ENCODE data around the gene RAD51D.

RAD51D gene

DNA sequence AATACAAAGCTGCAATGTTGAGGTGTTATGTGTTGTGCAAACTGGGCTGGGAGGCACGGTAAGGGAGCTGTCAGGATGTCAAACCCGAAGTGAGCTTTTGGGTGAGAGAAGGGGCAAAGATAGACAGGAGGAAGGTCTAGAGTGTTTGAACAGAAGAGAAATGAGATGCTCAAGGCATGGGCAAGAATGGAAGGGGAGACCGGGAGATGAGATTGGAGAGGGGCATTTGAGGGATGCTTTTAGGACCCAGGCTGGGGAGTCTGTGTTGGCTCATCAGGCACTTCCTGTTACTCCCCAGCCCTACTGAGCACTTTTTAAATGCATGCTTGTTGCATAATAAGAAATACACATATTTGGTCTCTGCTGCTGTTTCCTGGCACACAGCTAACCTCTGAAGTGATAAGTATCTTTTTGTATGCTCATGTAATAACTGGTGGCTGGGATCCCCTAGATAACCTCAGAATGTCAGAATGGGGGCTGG, 41.7 kb upstream of the RAD51D start:
- TF ChIP-seq ESRRG (CRISPR knock-in tag; IDR thresholded peaks at IDR 0.05), result no peak
- TF ChIP-seq TCF4 (CRISPR knock-in tag; IDR thresholded peaks at IDR 0.05; ENCODE audit: borderline replicate concordance), result no peak
- TF ChIP-seq, protein P1, sequence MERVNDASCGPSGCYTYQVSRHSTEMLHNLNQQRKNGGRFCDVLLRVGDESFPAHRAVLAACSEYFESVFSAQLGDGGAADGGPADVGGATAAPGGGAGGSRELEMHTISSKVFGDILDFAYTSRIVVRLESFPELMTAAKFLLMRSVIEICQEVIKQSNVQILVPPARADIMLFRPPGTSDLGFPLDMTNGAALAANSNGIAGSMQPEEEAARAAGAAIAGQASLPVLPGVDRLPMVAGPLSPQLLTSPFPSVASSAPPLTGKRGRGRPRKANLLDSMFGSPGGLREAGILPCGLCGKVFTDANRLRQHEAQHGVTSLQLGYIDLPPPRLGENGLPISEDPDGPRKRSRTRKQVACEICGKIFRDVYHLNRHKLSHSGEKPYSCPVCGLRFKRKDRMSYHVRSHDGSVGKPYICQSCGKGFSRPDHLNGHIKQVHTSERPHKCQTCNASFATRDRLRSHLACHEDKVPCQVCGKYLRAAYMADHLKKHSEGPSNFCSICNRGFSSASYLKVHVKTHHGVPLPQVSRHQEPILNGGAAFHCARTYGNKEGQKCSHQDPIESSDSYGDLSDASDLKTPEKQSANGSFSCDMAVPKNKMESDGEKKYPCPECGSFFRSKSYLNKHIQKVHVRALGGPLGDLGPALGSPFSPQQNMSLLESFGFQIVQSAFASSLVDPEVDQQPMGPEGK (CRISPR knock-in tag; IDR thresholded peaks at IDR 0.05; ENCODE audit: borderline replicate concordance), result no peak
- no peak for TF ChIP-seq TOX (CRISPR knock-in tag; IDR thresholded peaks at IDR 0.05; ENCODE audit: borderline replicate concordance)
- TF ChIP-seq, protein P2, sequence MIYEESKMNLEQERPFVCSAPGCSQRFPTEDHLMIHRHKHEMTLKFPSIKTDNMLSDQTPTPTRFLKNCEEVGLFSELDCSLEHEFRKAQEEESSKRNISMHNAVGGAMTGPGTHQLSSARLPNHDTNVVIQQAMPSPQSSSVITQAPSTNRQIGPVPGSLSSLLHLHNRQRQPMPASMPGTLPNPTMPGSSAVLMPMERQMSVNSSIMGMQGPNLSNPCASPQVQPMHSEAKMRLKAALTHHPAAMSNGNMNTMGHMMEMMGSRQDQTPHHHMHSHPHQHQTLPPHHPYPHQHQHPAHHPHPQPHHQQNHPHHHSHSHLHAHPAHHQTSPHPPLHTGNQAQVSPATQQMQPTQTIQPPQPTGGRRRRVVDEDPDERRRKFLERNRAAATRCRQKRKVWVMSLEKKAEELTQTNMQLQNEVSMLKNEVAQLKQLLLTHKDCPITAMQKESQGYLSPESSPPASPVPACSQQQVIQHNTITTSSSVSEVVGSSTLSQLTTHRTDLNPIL (CRISPR knock-in tag; IDR thresholded peaks at IDR 0.05; ENCODE audit: low read depth), result no peak
- TF ChIP-seq ZNF565 (CRISPR knock-in tag; conservative IDR thresholded peaks at IDR 0.05; ENCODE audit: low read depth), result no peak
- TF ChIP-seq, protein P3, sequence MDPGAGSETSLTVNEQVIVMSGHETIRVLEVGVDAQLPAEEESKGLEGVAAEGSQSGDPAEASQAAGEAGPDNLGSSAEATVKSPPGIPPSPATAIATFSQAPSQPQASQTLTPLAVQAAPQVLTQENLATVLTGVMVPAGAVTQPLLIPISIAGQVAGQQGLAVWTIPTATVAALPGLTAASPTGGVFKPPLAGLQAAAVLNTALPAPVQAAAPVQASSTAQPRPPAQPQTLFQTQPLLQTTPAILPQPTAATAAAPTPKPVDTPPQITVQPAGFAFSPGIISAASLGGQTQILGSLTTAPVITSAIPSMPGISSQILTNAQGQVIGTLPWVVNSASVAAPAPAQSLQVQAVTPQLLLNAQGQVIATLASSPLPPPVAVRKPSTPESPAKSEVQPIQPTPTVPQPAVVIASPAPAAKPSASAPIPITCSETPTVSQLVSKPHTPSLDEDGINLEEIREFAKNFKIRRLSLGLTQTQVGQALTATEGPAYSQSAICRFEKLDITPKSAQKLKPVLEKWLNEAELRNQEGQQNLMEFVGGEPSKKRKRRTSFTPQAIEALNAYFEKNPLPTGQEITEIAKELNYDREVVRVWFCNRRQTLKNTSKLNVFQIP (CRISPR knock-in tag; IDR thresholded peaks at IDR 0.05; ENCODE audit: borderline replicate concordance, low read depth), result no peak
- TF ChIP-seq OSR1 (CRISPR knock-in tag; IDR thresholded peaks at IDR 0.05), result no peak
- no peak for TF ChIP-seq SNAI2 (CRISPR knock-in tag; IDR thresholded peaks at IDR 0.05)
- TF ChIP-seq ISL1 (CRISPR knock-in tag; IDR thresholded peaks at IDR 0.05), result no peak
- no peak for TF ChIP-seq CSDC2 (CRISPR knock-in tag; IDR thresholded peaks at IDR 0.05)
- TF ChIP-seq ZNF70 (CRISPR knock-in tag; IDR thresholded peaks at IDR 0.05), result no peak
- no peak for ATAC-seq

DNA sequence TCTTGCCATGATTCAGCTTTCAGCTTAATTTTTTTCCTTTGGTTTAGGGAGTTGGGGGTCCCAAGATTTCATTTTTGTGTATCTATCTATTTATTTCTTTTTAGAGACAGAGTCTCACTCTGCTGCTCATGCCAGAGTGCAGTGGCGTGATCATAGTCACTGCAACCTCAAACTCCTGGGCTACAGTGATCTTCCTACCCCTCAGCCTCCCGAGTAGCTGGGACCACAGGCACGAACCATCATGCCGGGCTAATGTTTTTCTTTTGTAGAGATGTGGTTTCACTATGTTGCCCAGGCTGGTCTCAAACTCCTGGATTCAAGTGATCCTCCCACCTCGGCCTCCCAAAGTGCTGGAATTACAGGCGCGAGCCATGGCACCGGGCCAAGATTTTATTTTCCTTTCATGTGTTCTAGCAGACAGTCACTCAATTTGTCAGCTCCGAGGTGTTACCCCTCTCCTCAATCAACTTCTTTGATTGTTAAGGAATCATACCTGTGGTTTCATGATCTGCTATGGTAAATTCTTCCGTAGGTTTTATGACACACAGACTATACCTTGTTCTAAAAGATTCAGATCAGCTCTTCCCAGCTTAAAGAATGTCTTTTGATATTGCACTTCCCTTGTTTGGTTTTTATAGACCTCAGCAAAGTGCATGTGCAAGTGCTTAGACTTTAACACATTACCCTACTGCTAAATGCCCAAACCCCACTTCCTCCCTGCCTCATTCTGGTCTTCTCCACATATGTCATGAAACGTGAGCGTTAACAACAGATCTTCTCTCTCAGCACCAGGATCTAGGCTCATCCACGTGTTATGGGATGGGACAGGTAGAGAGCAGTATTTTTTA, 40.9 kb upstream of the RAD51D start:
- TF ChIP-seq CSDC2 (CRISPR knock-in tag; IDR thresholded peaks at IDR 0.05) (no peak), BACH2 (CRISPR knock-in tag; IDR thresholded peaks at IDR 0.05; ENCODE audit: borderline replicate concordance) (no peak), ISL1 (CRISPR knock-in tag; IDR thresholded peaks at IDR 0.05) (no peak), ZFP30 (CRISPR knock-in tag; IDR thresholded peaks at IDR 0.05) (no peak), RARB (CRISPR knock-in tag; IDR thresholded peaks at IDR 0.05) (no peak)
- TF ChIP-seq, protein P2 (CRISPR knock-in tag; IDR thresholded peaks at IDR 0.05; ENCODE audit: low read depth), result no peak
- TF ChIP-seq, protein P4, sequence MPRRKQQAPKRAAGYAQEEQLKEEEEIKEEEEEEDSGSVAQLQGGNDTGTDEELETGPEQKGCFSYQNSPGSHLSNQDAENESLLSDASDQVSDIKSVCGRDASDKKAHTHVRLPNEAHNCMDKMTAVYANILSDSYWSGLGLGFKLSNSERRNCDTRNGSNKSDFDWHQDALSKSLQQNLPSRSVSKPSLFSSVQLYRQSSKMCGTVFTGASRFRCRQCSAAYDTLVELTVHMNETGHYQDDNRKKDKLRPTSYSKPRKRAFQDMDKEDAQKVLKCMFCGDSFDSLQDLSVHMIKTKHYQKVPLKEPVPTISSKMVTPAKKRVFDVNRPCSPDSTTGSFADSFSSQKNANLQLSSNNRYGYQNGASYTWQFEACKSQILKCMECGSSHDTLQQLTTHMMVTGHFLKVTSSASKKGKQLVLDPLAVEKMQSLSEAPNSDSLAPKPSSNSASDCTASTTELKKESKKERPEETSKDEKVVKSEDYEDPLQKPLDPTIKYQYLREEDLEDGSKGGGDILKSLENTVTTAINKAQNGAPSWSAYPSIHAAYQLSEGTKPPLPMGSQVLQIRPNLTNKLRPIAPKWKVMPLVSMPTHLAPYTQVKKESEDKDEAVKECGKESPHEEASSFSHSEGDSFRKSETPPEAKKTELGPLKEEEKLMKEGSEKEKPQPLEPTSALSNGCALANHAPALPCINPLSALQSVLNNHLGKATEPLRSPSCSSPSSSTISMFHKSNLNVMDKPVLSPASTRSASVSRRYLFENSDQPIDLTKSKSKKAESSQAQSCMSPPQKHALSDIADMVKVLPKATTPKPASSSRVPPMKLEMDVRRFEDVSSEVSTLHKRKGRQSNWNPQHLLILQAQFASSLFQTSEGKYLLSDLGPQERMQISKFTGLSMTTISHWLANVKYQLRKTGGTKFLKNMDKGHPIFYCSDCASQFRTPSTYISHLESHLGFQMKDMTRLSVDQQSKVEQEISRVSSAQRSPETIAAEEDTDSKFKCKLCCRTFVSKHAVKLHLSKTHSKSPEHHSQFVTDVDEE (CRISPR knock-in tag; IDR thresholded peaks at IDR 0.05), result no peak
- no peak for ATAC-seq

DNA sequence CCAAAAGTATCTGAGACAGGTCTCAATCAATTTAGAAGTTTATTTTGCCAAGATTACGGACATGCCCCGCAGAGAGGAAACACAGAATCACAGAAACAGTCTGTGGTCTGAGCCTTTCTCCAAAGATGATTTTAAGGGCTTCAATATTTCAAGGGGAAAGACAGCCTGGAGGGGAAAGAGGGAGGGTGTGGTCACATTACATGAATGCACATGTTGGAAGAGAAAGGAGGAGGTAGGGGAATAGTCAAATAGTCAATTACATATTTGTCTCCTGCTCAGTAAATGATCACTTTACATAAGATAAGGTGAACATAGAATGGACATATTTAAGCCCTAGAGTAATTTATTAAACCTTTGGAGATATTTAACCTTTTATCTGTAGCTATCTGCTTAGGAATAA, 40.3 kb upstream of the RAD51D start:
- TF ChIP-seq, protein P2 (CRISPR knock-in tag; IDR thresholded peaks at IDR 0.05; ENCODE audit: low read depth), result no peak
- no peak for TF ChIP-seq ARNTL (CRISPR knock-in tag; IDR thresholded peaks at IDR 0.05; ENCODE audit: borderline replicate concordance, low read depth)
- no peak for TF ChIP-seq TCF4 (CRISPR knock-in tag; IDR thresholded peaks at IDR 0.05; ENCODE audit: borderline replicate concordance)
- no peak for TF ChIP-seq BACH2 (CRISPR knock-in tag; IDR thresholded peaks at IDR 0.05; ENCODE audit: borderline replicate concordance)
- no peak for ATAC-seq
